GM18517 (cell line): ENCODE data around the gene KHDRBS1.
"Not testable (repeated sequence)": the region's sequence is repeated elsewhere in the genome, so short reads cannot be mapped to it uniquely, and the experiment has no call there.

ENCODE experiments used
- ATAC-seq: cut with Tn5 transposase; IDR thresholded peaks from one replicate; pipeline ENCODE4 v1.9.1; 2021; ENCODE audit warnings: mild to moderate bottlenecking, moderate library complexity; ENCODE audit not compliant: unreplicated experiment

Gene KHDRBS1

DNA sequence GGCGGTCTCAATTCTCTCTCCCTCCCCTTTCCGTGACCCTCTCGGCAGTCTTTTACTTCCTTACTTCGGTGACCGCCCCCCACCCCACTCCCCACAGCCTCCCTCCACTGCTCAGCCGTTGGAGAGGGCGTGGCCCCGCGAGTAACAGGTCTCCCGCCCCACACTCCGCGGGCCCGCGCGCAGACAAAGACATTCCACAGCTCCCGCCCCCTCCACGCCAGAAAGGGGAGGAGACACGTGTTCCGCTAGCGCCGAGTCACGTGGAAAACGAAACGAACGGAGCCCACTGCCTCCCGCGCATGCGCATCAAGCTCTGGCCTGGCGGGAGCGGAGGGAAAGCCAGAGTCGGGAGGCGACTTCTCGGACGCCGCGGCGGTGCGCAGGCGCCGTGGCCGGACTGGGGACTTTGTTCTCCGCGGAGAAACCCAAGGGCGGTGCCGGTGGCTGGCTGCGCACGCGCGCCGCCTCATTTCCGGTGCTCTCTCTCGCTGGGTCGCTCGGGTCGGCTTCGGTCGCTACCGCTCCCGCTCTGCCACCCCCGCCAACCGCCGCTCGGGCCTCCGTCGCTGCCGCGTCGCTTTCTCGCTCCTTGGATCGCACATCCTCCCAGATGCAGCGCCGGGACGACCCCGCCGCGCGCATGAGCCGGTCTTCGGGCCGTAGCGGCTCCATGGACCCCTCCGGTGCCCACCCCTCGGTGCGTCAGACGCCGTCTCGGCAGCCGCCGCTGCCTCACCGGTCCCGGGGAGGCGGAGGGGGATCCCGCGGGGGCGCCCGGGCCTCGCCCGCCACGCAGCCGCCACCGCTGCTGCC, at the start of gene KHDRBS1:
TSS of gene KHDRBS1 (plus strand) at position 483 of the 813 bp plus-strand sequence. CDS start at position 611, 128 bp downstream.
- peak; percentile 86 for ATAC-seq

- no peak for ATAC-seq
These were observed 42.8 kb upstream of the KHDRBS1 start for GRCh38 chr1:31970873-31971272.

GRCh38 chr1:31976401-31976800, 37.3 kb upstream of the KHDRBS1 start:
- ATAC-seq = no peak

DNA sequence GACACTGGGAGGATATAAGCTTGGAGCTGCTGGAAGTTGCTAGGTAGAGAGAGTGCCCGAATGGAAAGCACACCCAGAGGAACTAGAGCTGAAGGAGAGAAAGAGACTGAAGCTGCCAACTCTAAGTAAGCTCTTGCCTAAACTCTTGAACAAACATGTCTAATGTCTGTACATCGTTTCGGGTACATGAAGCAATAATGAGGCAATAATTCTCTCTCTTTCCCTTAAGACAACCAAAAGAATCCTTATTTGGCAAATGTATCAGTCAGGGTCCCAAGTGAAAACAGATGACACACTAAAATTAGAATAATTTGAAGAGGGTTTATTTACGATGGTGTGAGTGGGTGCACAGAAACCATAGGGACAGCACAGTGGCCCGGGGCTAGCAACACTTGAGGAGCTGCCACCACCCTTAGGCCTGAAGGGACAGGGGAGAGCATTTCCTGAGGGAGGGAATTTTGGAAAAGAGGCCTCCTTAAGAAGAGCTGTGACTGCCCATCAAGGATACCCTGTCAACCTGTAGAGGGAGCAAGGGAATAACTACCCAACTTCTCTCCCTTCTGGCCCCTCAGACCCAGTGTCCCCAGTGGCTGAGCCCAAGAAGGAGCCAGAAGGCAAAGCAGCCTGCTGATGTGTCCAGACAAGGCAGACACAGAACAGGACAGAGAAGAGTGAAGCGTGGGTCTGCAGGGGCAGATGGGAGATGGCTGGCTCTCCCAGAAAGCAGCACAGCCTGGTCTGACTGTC, 36.1 kb upstream of the KHDRBS1 start:
- ATAC-seq = no peak

DNA sequence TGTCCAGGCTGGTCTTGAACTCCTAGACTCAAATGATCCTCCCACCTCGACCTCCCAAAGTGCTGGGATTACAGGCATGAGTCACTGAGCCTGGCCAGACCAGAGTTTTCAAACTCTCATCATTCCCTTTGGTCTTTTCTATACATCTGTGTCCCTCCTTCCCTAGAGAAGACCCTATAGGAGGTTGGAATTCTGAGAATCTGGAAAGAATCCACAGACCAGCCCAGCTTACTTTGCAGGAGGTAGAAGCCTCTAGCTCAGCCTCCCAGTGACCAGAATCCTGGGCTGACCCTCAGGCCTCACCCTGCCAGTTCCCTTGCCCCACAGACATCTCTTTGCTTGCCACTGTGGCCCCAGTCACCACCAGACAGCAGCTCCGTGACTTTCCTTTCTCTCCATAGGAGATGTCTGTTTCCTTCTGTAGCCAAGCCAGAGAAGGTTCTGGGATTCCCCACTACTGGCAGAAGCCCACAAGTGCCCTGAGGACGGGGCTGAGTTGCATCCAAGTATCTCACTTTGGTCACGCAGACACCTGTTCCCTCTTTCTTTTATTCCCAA, 34.7 kb upstream of the KHDRBS1 start:
- no peak for ATAC-seq

DNA sequence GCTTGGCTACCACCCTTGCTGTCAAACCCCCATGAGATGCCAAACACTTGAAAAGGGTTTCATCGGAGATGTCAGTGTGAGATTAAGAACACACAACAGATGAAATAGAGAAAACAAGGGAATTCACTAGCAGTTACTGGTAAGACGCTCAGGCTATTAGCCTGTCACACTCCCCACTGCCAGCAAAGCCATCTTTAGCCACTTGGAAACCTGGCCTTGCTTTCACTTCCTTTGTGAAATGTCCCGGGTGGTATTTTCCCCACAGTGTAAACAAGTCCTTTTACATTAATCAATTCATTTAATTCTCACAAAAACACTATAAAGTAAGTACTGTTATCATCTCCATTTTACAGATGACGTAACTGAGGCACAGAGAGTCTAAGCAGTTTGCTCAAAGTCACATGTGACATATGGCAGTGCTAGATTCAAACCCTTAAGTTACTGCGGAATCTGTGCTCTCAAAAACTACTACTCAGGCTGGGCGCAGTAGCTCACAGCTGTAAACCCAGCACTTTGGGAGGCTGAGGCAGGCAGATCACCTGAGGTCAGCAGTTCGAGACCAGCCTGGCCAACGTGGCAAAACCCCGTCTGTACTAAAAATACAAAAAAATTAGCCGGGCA, 32.7 kb upstream of the KHDRBS1 start:
- no peak for ATAC-seq

GRCh38 chr1:31981456-31981839, 32.2 kb upstream of the KHDRBS1 start:
- ATAC-seq = no peak

- no peak for ATAC-seq
These were observed 31.7 kb upstream of the KHDRBS1 start for GRCh38 chr1:31981972-31982371.

GRCh38 chr1:31984419-31985347, 29.0 kb upstream of the KHDRBS1 start:
- ATAC-seq = no peak

- no peak for ATAC-seq
These were observed 28.2 kb upstream of the KHDRBS1 start for GRCh38 chr1:31985430-31985829.

DNA sequence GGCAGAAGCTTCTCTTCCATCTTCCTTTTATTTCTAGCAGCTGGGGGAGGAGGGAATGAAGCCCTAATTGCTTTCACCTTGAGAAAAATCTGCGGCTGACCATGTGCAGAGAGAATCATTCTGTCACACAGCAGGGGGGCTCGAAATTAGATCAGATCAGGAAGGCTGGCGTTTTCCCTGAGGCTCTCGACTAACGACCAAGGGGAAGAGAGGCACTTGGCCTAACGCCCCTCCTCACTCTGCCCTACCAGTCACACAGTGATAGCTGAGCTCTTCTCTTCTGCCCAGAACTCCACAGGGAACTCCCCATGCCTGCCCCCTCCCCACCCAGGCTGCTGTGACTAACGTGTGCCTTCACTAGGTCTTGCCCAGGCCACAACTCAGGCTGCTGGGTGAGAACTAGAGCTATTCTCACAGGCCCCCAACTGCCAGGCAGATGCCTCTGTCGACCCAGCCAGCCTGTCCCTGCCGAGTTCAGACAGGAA, 26.5 kb upstream of the KHDRBS1 start:
- ATAC-seq = no peak

GRCh38 chr1:31989964-31990363, 23.7 kb upstream of the KHDRBS1 start:
- ATAC-seq = no peak

- ATAC-seq = no peak
These were observed 22.5 kb upstream of the KHDRBS1 start for GRCh38 chr1:31991182-31991581.

DNA sequence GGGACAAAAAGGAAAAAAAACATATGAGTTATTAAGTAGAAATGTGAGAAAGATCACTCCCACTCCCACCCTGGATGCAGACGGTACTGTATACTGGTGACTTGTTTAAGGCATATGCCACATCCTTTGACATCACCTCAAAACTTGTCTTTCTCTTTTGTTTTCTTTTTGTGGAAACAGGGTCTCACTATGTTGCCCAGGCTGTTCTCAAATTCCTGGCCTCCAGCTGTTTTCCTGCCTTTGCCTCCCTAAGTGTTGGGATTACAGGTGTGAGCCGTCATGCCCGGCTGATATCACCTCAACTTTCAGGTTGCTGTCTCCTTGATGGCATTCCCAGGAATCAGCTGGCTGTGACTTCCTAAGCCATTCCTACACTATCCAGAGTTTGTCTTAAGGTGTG, 18.4 kb upstream of the KHDRBS1 start:
- no peak for ATAC-seq

DNA sequence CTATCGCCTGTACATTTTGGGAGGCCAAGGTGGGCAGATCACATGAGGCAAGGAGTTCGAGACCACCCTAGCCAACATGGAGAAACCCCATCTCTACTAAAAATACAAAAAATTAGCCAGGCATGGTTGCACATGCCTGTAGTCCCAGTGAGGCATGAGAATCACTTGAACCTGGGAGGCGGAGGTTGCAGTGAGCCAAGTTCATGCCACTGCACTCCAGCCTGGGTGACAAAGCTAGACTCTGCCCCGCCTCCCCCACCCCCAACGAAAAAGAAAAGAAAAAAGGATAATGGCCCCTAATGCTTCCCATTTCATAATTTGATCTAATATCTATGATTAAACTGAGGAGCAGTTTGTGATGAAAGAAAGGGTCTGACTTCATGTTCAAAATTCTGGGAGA, 17.5 kb upstream of the KHDRBS1 start:
- not testable (repeated sequence) for ATAC-seq

DNA sequence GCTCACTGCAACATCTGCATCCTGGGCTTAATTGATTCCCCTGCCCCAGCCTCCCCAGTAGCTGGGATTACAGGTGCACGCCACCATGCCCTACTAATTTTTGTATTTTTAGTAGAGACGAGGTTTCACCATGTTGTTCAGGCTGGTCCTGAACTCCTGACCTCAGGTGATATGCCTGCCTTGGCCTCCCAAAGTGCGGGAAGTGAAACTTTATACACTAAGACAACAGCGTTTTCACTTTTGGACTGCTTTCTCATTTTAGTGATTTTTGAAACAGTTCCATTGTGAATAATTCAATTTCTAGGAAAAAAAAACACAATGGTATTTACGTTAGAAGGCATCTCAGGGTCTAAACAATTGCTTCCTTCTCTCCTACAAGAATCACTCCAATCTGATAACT, 11.8 kb upstream of the KHDRBS1 start:
- no peak for ATAC-seq

GRCh38 chr1:32002285-32002684, 11.4 kb upstream of the KHDRBS1 start:
- ATAC-seq = not testable (repeated sequence)

GRCh38 chr1:32005522-32005921, 8.1 kb upstream of the KHDRBS1 start:
- ATAC-seq = no peak

- ATAC-seq = no peak
These were observed 6.1 kb upstream of the KHDRBS1 start for GRCh38 chr1:32007591-32007940.

- ATAC-seq = no peak
These were observed 3.4 kb upstream of the KHDRBS1 start for GRCh38 chr1:32010246-32010645.
